ENCODE measurements around the gene PPIH.
"Not testable (repeated sequence)": the region's sequence is repeated elsewhere in the genome, so short reads cannot be mapped to it uniquely, and the experiment has no call there.

The PPIH gene

GRCh38 chr1:42657981-42658876 is at the start of gene PPIH:
Gene PPIH (plus strand): TSS chr1:42658423. CDS start chr1:42658447, 24 bp downstream.
- Histone ChIP-seq H3K36me3 (replicated peaks) (peaks cover 8% of the 10 kb centered on the region), H3K4me3 (ENCODE audit: low read depth, low read length) (peak within 1 kb of the TSS; percentile 98), H3K27ac (peak within 1 kb of the TSS; percentile 51), H3K27me3 (replicated peaks) (no peaks in the 10 kb centered on the region)
- TF ChIP-seq CTCF (IDR thresholded peaks at IDR 0.05; ENCODE audit: low read depth, low read length, missing control alignments) = peak; percentile 27
- DNase-seq = peak; percentile 90
- in situ Hi-C loops (cut with HindIII; ENCODE audit: low pct_ligation_motif_present, low sequenced_read_pairs) = no loop called here

- no peak overlapping the region for H3K27ac ChIP-seq
- no peak overlapping the region for H3K4me3 ChIP-seq (ENCODE audit: low read depth, low read length)
- DNase-seq = no peak
- H3K36me3 ChIP-seq (replicated peaks) = no peaks in the 10 kb centered on the region
- peaks cover 2% of the 10 kb centered on the region for H3K27me3 ChIP-seq (replicated peaks)
- TF ChIP-seq CTCF (IDR thresholded peaks at IDR 0.05; ENCODE audit: low read depth, low read length, missing control alignments) = no peak
- in situ Hi-C loops (cut with HindIII; ENCODE audit: low pct_ligation_motif_present, low sequenced_read_pairs) = no loop called here
Observed at GRCh38 chr1:42613803-42614131, 44.5 kb upstream of the PPIH start.

- no peak for DNase-seq
- in situ Hi-C loops (cut with HindIII; ENCODE audit: low pct_ligation_motif_present, low sequenced_read_pairs) = no loop called here
Observed at GRCh38 chr1:42618866-42619265, 39.4 kb upstream of the PPIH start.

GRCh38 chr1:42620307-42620706 is 37.9 kb upstream of the PPIH start:
- DNase-seq = no peak

More at GRCh38 chr1:42618866-42619265, 39.4 kb upstream of the PPIH start:
- no peak for TF ChIP-seq CTCF (IDR thresholded peaks at IDR 0.05; ENCODE audit: low read depth, low read length, missing control alignments)
- Histone ChIP-seq H3K27ac (no peak overlapping the region), H3K4me3 (ENCODE audit: low read depth, low read length) (no peak overlapping the region), H3K27me3 (replicated peaks) (no peaks in the 10 kb centered on the region), H3K36me3 (replicated peaks) (no peaks in the 10 kb centered on the region)

GRCh38 chr1:42621180-42621579 is 37.0 kb upstream of the PPIH start:
- H3K4me3 ChIP-seq (ENCODE audit: low read depth, low read length) = not testable (repeated sequence)

More at GRCh38 chr1:42620307-42620706, 37.9 kb upstream of the PPIH start:
- TF ChIP-seq CTCF (IDR thresholded peaks at IDR 0.05; ENCODE audit: low read depth, low read length, missing control alignments) = no peak
- in situ Hi-C loops (cut with HindIII; ENCODE audit: low pct_ligation_motif_present, low sequenced_read_pairs) = no loop called here
- H3K4me3 ChIP-seq (ENCODE audit: low read depth, low read length) = no peak overlapping the region
- no peak overlapping the region for H3K27ac ChIP-seq
- H3K27me3 ChIP-seq (replicated peaks) = no peaks in the 10 kb centered on the region
- no peaks in the 10 kb centered on the region for H3K36me3 ChIP-seq (replicated peaks)

GRCh38 chr1:42627205-42627604 is 31.0 kb upstream of the PPIH start:
- in situ Hi-C loops (cut with HindIII; ENCODE audit: low pct_ligation_motif_present, low sequenced_read_pairs); H3K4me3 ChIP-seq (ENCODE audit: low read depth, low read length): not testable (repeated sequence)

More at GRCh38 chr1:42621180-42621579, 37.0 kb upstream of the PPIH start:
- in situ Hi-C loops (cut with HindIII; ENCODE audit: low pct_ligation_motif_present, low sequenced_read_pairs); H3K36me3 ChIP-seq (replicated peaks); H3K27ac ChIP-seq; DNase-seq; H3K27me3 ChIP-seq (replicated peaks): not testable (repeated sequence)

More at GRCh38 chr1:42627205-42627604, 31.0 kb upstream of the PPIH start:
- not testable (repeated sequence) for DNase-seq; H3K36me3 ChIP-seq (replicated peaks); H3K27me3 ChIP-seq (replicated peaks); H3K27ac ChIP-seq

Measured in brain microvascular endothelial cell (primary cell).